HG03135 (cell line): Measurements from ENCODE around the gene SLC24A2.
"Not testable (repeated sequence)": the region's sequence is repeated elsewhere in the genome, so short reads cannot be mapped to it uniquely, and the experiment has no call there.

Experiments
- ATAC-seq: cut with Tn5 transposase; IDR thresholded peaks from one replicate; pipeline ENCODE4 v1.9.1; 2021; ENCODE audit warnings: mild to moderate bottlenecking, moderate library complexity; ENCODE audit not compliant: unreplicated experiment

Gene SLC24A2

GRCh38 chr9:19788614-19789271, at the start of gene SLC24A2:
Gene SLC24A2 (minus strand): TSS chr9:19789037.
- no peak for ATAC-seq

- not testable (repeated sequence) for ATAC-seq
Measured at GRCh38 chr9:19833331-19833730, 44.5 kb upstream of the SLC24A2 start.

- no peak for ATAC-seq
Measured at GRCh38 chr9:19830796-19831195, 42.0 kb upstream of the SLC24A2 start.

GRCh38 chr9:19828576-19829109, 39.8 kb upstream of the SLC24A2 start:
- ATAC-seq: no peak

- no peak for ATAC-seq
Measured at GRCh38 chr9:19816769-19817168, 27.9 kb upstream of the SLC24A2 start.

- ATAC-seq: no peak
Measured at GRCh38 chr9:19812194-19812593, 23.4 kb upstream of the SLC24A2 start.

- ATAC-seq: no peak
Measured at GRCh38 chr9:19809422-19810269, 20.8 kb upstream of the SLC24A2 start.

GRCh38 chr9:19807182-19807892, 18.5 kb upstream of the SLC24A2 start:
- ATAC-seq: no peak

- no peak for ATAC-seq
Measured at GRCh38 chr9:19804431-19804830, 15.6 kb upstream of the SLC24A2 start.

- ATAC-seq: no peak
Measured at GRCh38 chr9:19800884-19801283, 12.0 kb upstream of the SLC24A2 start.

- no peak for ATAC-seq
Measured at GRCh38 chr9:19799784-19800183, 10.9 kb upstream of the SLC24A2 start.

- ATAC-seq: no peak
Measured at GRCh38 chr9:19788152-19788551, 685 bp downstream of the SLC24A2 start.

GRCh38 chr9:19787672-19788071, 1.2 kb downstream of the SLC24A2 start:
- no peak for ATAC-seq

GRCh38 chr9:19785230-19785629, 3.6 kb downstream of the SLC24A2 start:
- no peak for ATAC-seq

- ATAC-seq: no peak
Measured at GRCh38 chr9:19784136-19784535, 4.7 kb downstream of the SLC24A2 start.

- ATAC-seq: no peak
Measured at GRCh38 chr9:19783500-19783899, 5.3 kb downstream of the SLC24A2 start.

GRCh38 chr9:19782005-19782404, 6.8 kb downstream of the SLC24A2 start:
- no peak for ATAC-seq

- no peak for ATAC-seq
Measured at GRCh38 chr9:19781240-19781639, 7.6 kb downstream of the SLC24A2 start.

GRCh38 chr9:19771446-19771845, 17.4 kb downstream of the SLC24A2 start:
- ATAC-seq: no peak

GRCh38 chr9:19770973-19771372, 17.9 kb downstream of the SLC24A2 start:
- no peak for ATAC-seq

GRCh38 chr9:19769213-19769612, 19.6 kb downstream of the SLC24A2 start:
- no peak for ATAC-seq
